ENCODE results near the gene CD28.
"Not testable (repeated sequence)": the region's sequence is repeated elsewhere in the genome, so short reads cannot be mapped to it uniquely, and the experiment has no call there.

CD28 gene

GRCh38 chr2:203692031-203692710, 14.3 kb upstream of the CD28 start:
- Mint-ChIP-seq H3K9me3 (peaks cover 2% of the 10 kb centered on the region), H3K4me1 (peaks cover 15% of the 10 kb centered on the region), H3K4me3 (no peak overlapping the region), H3K27me3 (peaks cover 36% of the 10 kb centered on the region), H3K36me3 (no peaks in the 10 kb centered on the region), H3K27ac (no peak overlapping the region)
- DNase-seq (ENCODE audit: low spot score in 2 of 2) = no peak
- ATAC-seq (ENCODE audit: low read depth) = no peak

GRCh38 chr2:203693242-203693879, 13.1 kb upstream of the CD28 start:
- Mint-ChIP-seq H3K27me3 (peaks cover 42% of the 10 kb centered on the region), H3K4me3 (no peak overlapping the region), H3K27ac (no peak overlapping the region), H3K9me3 (peaks cover under 1% of the 10 kb centered on the region), H3K36me3 (no peaks in the 10 kb centered on the region), H3K4me1 (peaks cover 15% of the 10 kb centered on the region)
- no peak for DNase-seq (ENCODE audit: low spot score in 2 of 2)
- no peak for ATAC-seq (ENCODE audit: low read depth)

GRCh38 chr2:203694191-203694590, 12.2 kb upstream of the CD28 start:
- DNase-seq (ENCODE audit: low spot score in 2 of 2) = no peak
- peaks cover 9% of the 10 kb centered on the region for H3K4me1 Mint-ChIP-seq

GRCh38 chr2:203697190-203697589, 9.2 kb upstream of the CD28 start:
- no peak for DNase-seq (ENCODE audit: low spot score in 2 of 2)
- Mint-ChIP-seq H3K27me3 (peaks cover 31% of the 10 kb centered on the region), H3K36me3 (no peaks in the 10 kb centered on the region), H3K4me3 (no peak overlapping the region), H3K4me1 (no peaks in the 10 kb centered on the region), H3K27ac (no peak overlapping the region), H3K9me3 (peaks cover 5% of the 10 kb centered on the region)
- no peak for ATAC-seq (ENCODE audit: low read depth)

More at GRCh38 chr2:203694191-203694590, 12.2 kb upstream of the CD28 start:
- no peaks in the 10 kb centered on the region for H3K36me3 Mint-ChIP-seq
- H3K9me3 Mint-ChIP-seq = peaks cover 3% of the 10 kb centered on the region
- H3K27ac Mint-ChIP-seq = no peak overlapping the region
- H3K27me3 Mint-ChIP-seq = peaks cover 44% of the 10 kb centered on the region
- no peak for ATAC-seq (ENCODE audit: low read depth)
- H3K4me3 Mint-ChIP-seq = no peak overlapping the region

- not testable (repeated sequence) for H3K9me3 Mint-ChIP-seq; H3K4me1 Mint-ChIP-seq; ATAC-seq (ENCODE audit: low read depth); DNase-seq (ENCODE audit: low spot score in 2 of 2); H3K4me3 Mint-ChIP-seq; H3K36me3 Mint-ChIP-seq; H3K27ac Mint-ChIP-seq
- H3K27me3 Mint-ChIP-seq = peaks cover 33% of the 10 kb centered on the region
These were observed 8.7 kb upstream of the CD28 start for GRCh38 chr2:203697763-203698162.

GRCh38 chr2:203698410-203698809, 8.0 kb upstream of the CD28 start:
- H3K27ac Mint-ChIP-seq; ATAC-seq (ENCODE audit: low read depth); H3K4me1 Mint-ChIP-seq; H3K4me3 Mint-ChIP-seq; H3K9me3 Mint-ChIP-seq; DNase-seq (ENCODE audit: low spot score in 2 of 2); H3K36me3 Mint-ChIP-seq: not testable (repeated sequence)
- H3K27me3 Mint-ChIP-seq = peaks cover 31% of the 10 kb centered on the region

GRCh38 chr2:203704430-203704829, 2.0 kb upstream of the CD28 start:
- peaks cover 7% of the 10 kb centered on the region for H3K4me1 Mint-ChIP-seq
- ATAC-seq (ENCODE audit: low read depth) (no peak), DNase-seq (ENCODE audit: low spot score in 2 of 2) (no peak)
- H3K9me3 Mint-ChIP-seq = peaks cover 6% of the 10 kb centered on the region
- H3K27me3 Mint-ChIP-seq = peaks cover 11% of the 10 kb centered on the region
- H3K27ac Mint-ChIP-seq = no peak overlapping the region
- H3K4me3 Mint-ChIP-seq = no peak overlapping the region
- H3K36me3 Mint-ChIP-seq = no peaks in the 10 kb centered on the region

GRCh38 chr2:203705178-203705577, 1.3 kb upstream of the CD28 start:
- DNase-seq (ENCODE audit: low spot score in 2 of 2) (no peak), ATAC-seq (ENCODE audit: low read depth) (no peak)
- Mint-ChIP-seq H3K9me3 (peaks cover 6% of the 10 kb centered on the region), H3K4me1 (peaks cover 7% of the 10 kb centered on the region), H3K27ac (no peak overlapping the region), H3K27me3 (peaks cover 11% of the 10 kb centered on the region), H3K4me3 (no peak overlapping the region), H3K36me3 (no peaks in the 10 kb centered on the region)

GRCh38 chr2:203707530-203707929, 1.1 kb downstream of the CD28 start:
- Mint-ChIP-seq H3K27me3 (peaks cover 10% of the 10 kb centered on the region), H3K4me1 (peaks cover 7% of the 10 kb centered on the region), H3K27ac (no peak overlapping the region), H3K36me3 (no peaks in the 10 kb centered on the region), H3K9me3 (peaks cover 2% of the 10 kb centered on the region), H3K4me3 (no peak overlapping the region)
- DNase-seq (ENCODE audit: low spot score in 2 of 2) (no peak), ATAC-seq (ENCODE audit: low read depth) (no peak)

GRCh38 chr2:203708846-203709396, 2.5 kb downstream of the CD28 start:
- no peaks in the 10 kb centered on the region for H3K36me3 Mint-ChIP-seq
- peaks cover 15% of the 10 kb centered on the region for H3K27me3 Mint-ChIP-seq
- H3K4me3 Mint-ChIP-seq = no peak overlapping the region
- no peak for ATAC-seq (ENCODE audit: low read depth)
- H3K4me1 Mint-ChIP-seq = peaks cover 7% of the 10 kb centered on the region
- no peak for DNase-seq (ENCODE audit: low spot score in 2 of 2)
- H3K9me3 Mint-ChIP-seq = peaks cover 2% of the 10 kb centered on the region
- no peak overlapping the region for H3K27ac Mint-ChIP-seq

GRCh38 chr2:203709416-203710040, 3.1 kb downstream of the CD28 start:
- DNase-seq (ENCODE audit: low spot score in 2 of 2) (no peak), ATAC-seq (ENCODE audit: low read depth) (no peak)
- Mint-ChIP-seq H3K27ac (no peak overlapping the region), H3K4me3 (no peak overlapping the region), H3K36me3 (no peaks in the 10 kb centered on the region), H3K9me3 (peaks cover 2% of the 10 kb centered on the region), H3K4me1 (peaks cover 7% of the 10 kb centered on the region), H3K27me3 (peaks cover 12% of the 10 kb centered on the region)

- peaks cover 7% of the 10 kb centered on the region for H3K4me1 Mint-ChIP-seq
- ATAC-seq (ENCODE audit: low read depth) (no peak), DNase-seq (ENCODE audit: low spot score in 2 of 2) (no peak)
- H3K36me3 Mint-ChIP-seq = no peaks in the 10 kb centered on the region
- H3K9me3 Mint-ChIP-seq = peaks cover 2% of the 10 kb centered on the region
- H3K4me3 Mint-ChIP-seq = no peak overlapping the region
- H3K27me3 Mint-ChIP-seq = peaks cover 12% of the 10 kb centered on the region
- H3K27ac Mint-ChIP-seq = no peak overlapping the region
These were observed 3.8 kb downstream of the CD28 start for GRCh38 chr2:203710226-203710625.

GRCh38 chr2:203710952-203711351, 4.5 kb downstream of the CD28 start:
- H3K9me3 Mint-ChIP-seq = peaks cover 2% of the 10 kb centered on the region
- ATAC-seq (ENCODE audit: low read depth) (no peak), DNase-seq (ENCODE audit: low spot score in 2 of 2) (no peak)
- H3K27ac Mint-ChIP-seq = no peak overlapping the region
- peaks cover 16% of the 10 kb centered on the region for H3K27me3 Mint-ChIP-seq
- H3K4me3 Mint-ChIP-seq = no peak overlapping the region
- peaks cover 5% of the 10 kb centered on the region for H3K4me1 Mint-ChIP-seq
- no peaks in the 10 kb centered on the region for H3K36me3 Mint-ChIP-seq

- Mint-ChIP-seq H3K4me1 (peaks cover under 1% of the 10 kb centered on the region), H3K9me3 (peaks cover 2% of the 10 kb centered on the region), H3K36me3 (no peaks in the 10 kb centered on the region), H3K4me3 (no peak overlapping the region), H3K27ac (no peak overlapping the region), H3K27me3 (peaks cover 17% of the 10 kb centered on the region)
- no peak for DNase-seq (ENCODE audit: low spot score in 2 of 2)
- ATAC-seq (ENCODE audit: low read depth) = no peak
These were observed 5.0 kb downstream of the CD28 start for GRCh38 chr2:203711399-203711798.
